ENCODE results near the gene USE1. TPM values are rescaled to one million over a fixed set of nuclear protein-coding genes. Genes with fewer than 3 reads are reported as not detected.

Gene USE1
- total RNA-seq, 4 donors from 2014 or later = 17.3 to 25.2 (median 21.6) TPM

DNA sequence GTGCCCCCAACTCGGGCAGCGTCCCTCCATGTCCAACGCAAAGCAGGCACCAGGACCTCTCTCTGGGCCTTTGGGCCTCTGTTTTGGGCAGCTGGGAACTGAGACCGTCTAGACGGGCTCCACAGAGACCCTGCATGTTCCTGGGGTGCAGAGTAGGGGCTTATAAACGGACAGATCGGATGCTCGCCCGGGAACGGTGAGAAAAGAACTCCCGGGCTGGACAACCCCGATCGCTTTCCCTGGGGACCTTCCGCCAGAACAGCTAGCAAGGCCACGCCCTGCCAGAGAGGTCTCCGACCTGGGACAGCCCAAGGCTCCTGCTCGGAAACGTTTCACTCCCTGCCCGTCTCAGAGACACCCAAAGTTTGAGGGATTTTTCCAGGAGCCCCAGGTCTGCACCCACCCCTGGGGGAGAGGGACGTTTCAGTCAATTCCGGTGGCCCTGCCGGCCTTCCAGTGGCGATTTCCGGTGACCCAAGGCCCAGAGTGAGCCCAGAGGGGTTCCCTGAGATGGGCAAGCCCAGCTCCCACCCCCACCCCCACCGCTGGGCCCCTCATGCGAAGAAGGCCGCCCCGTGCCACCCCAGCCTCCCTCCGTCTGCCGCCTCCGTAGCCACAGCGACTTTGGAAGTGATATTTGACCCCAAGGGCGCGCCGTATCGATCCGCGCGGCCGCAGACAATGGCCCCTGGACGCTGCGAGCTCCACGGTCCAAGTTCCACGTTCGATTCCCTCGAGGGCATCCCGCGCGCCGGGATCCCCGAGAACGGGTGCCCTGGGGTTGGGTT lies 28.9 kb downstream of the USE1 start:
- H3K4me3 ChIP-seq = peak overlapping the region; percentile 82
- H3K36me3 ChIP-seq = peaks cover 16% of the 10 kb centered on the region
- peak overlapping the region; percentile 83 for H3K27ac ChIP-seq
- no peak for DNase-seq (ENCODE audit: low spot score in 2 of 2)
- H3K9me3 ChIP-seq = no peaks in the 10 kb centered on the region
- TF ChIP-seq EP300 (IDR thresholded peaks at IDR 0.05) (no peak), POLR2AphosphoS5 (IDR thresholded peaks at IDR 0.05) (no peak), POLR2A (IDR thresholded peaks at IDR 0.05) (no peak)
- TF ChIP-seq, protein P1, sequence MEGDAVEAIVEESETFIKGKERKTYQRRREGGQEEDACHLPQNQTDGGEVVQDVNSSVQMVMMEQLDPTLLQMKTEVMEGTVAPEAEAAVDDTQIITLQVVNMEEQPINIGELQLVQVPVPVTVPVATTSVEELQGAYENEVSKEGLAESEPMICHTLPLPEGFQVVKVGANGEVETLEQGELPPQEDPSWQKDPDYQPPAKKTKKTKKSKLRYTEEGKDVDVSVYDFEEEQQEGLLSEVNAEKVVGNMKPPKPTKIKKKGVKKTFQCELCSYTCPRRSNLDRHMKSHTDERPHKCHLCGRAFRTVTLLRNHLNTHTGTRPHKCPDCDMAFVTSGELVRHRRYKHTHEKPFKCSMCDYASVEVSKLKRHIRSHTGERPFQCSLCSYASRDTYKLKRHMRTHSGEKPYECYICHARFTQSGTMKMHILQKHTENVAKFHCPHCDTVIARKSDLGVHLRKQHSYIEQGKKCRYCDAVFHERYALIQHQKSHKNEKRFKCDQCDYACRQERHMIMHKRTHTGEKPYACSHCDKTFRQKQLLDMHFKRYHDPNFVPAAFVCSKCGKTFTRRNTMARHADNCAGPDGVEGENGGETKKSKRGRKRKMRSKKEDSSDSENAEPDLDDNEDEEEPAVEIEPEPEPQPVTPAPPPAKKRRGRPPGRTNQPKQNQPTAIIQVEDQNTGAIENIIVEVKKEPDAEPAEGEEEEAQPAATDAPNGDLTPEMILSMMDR (IDR thresholded peaks at IDR 0.05) = no peak
- H3K4me1 ChIP-seq = peaks cover 47% of the 10 kb centered on the region
- no peaks in the 10 kb centered on the region for H3K27me3 ChIP-seq
- WGBS = 14% methylated on average over 29 of the region's 52 CpGs

DNA sequence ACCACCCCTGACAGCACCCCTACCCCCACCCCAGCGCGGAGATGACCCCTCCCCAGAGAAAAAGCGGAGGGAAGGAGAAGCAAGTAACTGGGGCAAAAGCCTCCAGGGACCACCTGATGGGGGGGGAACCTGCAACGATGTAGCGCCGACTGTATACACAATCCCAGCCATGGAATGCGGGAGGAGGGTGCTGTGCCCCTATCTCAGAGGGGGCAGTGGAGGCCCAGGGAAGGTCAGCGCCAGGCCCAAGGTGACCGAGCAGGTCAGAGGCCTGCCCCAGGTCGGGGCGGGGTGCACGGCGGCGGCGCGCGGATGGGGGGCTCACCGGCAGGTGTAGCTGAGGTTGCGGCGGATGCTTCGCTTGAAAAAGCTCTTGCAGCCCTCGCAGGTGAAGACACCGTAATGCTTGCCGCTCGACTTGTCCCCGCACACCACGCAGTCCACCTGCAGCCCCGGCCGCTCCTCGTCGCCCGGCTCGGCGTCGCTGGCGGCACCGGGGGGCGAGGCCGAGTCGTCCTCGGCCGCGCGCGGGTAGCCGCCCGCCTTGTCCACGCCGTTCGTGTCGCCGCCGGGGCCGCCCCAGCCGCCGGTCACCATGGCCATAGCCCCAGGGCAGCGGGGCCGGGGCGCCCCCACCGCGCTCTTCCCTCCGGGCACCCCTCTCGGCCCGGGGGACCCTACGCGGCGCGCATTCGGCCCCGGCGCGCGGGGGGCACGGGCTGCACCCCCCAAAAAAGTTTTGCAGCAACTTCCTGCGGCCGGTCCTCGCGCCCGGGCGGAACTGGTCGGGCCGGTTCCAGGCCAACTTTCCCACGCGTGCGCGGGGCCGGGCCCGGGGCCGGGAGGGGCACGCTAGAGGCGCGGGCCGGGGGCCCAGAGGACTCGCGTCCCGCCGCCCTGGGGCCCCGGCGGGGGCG lies 29.7 kb downstream of the USE1 start:
- Histone ChIP-seq H3K36me3 (peaks cover 13% of the 10 kb centered on the region), H3K9me3 (no peaks in the 10 kb centered on the region), H3K27me3 (no peaks in the 10 kb centered on the region), H3K27ac (peak overlapping the region; percentile 83), H3K4me1 (peaks cover 47% of the 10 kb centered on the region), H3K4me3 (peak overlapping the region; percentile 82)
- no peak for DNase-seq (ENCODE audit: low spot score in 2 of 2)
- TF ChIP-seq POLR2AphosphoS5 (IDR thresholded peaks at IDR 0.05) = no peak
- no peak for TF ChIP-seq POLR2A (IDR thresholded peaks at IDR 0.05)
- WGBS = 4% methylated on average over 13 of the region's 100 CpGs

DNA sequence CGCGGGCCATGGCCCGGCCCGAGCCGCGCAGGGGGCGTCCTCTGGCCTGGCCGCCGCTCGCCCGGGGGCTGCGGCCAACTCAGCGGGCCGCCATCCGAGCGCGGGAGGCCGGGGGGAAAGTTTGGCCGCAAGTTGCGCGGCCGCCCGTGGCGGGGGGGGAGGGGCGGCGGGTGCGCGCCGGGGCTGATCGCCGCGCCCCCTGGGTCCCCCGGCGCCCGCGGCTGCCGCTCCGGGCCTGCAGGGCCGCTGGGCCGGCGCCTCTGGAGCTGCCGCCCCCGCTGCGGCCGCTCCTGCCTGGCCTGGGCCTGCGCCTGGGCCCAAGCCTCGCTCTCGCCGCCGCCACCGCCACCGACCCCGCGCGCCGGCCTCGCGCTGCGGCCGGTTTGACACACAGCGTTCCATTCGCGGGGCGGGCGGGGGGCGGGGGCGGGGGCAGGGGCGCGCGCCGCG lies 30.4 kb downstream of the USE1 start, which contains the start of gene NR2F6:
Gene NR2F6 (minus strand): TSS at position 385 of the 450 bp plus-strand sequence. CDS start 699 bp downstream, outside the sequence.
- Histone ChIP-seq H3K36me3 (peaks cover 6% of the 10 kb centered on the region), H3K4me3 (peak within 1 kb of the TSS; percentile 82), H3K27me3 (no peaks in the 10 kb centered on the region), H3K27ac (peak within 1 kb of the TSS; percentile 83), H3K4me1 (peaks cover 47% of the 10 kb centered on the region), H3K9me3 (no peaks in the 10 kb centered on the region)
- 3% methylated on average over 6 of the region's 72 CpGs for WGBS
- DNase-seq (ENCODE audit: low spot score in 2 of 2) = no peak
- TF ChIP-seq, protein P1 (IDR thresholded peaks at IDR 0.05) = no peak
- TF ChIP-seq EP300 (IDR thresholded peaks at IDR 0.05) (no peak), POLR2A (IDR thresholded peaks at IDR 0.05) (no peak), POLR2AphosphoS5 (IDR thresholded peaks at IDR 0.05) (no peak)

DNA sequence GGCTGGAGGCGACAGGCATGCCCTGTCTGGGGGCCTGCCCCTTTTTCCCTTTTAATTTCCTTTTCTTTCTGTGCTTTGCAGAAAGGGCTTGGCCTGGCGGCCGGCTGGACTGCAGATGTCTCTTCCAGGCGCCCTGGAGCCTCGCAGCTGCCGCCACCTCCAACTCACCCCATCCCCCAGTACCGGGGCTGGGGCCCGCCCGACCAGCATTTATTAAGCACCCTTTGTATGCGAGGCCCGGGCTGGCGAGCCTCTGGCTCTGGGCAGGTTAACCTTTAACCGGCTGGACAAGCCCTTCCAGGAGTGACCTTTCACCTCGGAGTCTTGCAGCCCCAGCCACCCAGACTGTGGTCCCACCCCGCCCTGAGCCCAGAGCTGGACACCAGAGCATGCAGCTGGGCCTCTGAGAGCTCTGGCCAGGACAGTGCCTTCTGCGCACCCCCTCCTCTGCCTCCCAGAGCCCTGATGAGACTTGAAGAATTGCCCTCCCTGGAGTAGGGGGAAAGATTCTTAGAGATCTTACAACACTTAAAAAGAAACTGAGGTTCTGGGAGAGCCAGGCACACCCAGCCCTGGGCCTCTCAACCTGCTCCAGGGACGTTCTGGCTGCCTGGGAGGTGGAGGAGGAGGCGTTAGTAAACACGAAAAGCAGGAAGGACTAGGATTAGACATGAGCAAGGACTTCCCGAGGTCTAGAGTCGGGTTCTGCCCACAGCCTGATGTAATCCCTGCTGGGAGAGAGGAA lies 31.7 kb downstream of the USE1 start:
- H3K4me1 ChIP-seq = peaks cover 47% of the 10 kb centered on the region

More for the DNA sequence above, 31.7 kb downstream of the USE1 start:
- Histone ChIP-seq H3K27me3 (no peaks in the 10 kb centered on the region), H3K9me3 (no peaks in the 10 kb centered on the region), H3K4me3 (peak overlapping the region; percentile 82), H3K27ac (peak overlapping the region; percentile 83), H3K36me3 (no peaks in the 10 kb centered on the region)
- WGBS = 13% methylated on average over 14 of the region's 21 CpGs
- TF ChIP-seq, protein P1 (IDR thresholded peaks at IDR 0.05) = no peak
- TF ChIP-seq EP300 (IDR thresholded peaks at IDR 0.05) (no peak), POLR2A (IDR thresholded peaks at IDR 0.05) (no peak), POLR2AphosphoS5 (IDR thresholded peaks at IDR 0.05) (no peak)
- no peak for DNase-seq (ENCODE audit: low spot score in 2 of 2)
